ENCODE measurements around the gene LY6G5B.

GRCh38 chr6:31655349-31656237 lies 14.2 kb upstream of the LY6G5B start, which contains the start of gene APOM:
- TF ChIP-seq CTCF (IDR thresholded peaks at IDR 0.05; ENCODE audit: low read depth, low read length) (no peak), EZH2phosphoT487 (IDR thresholded peaks at IDR 0.05; ENCODE audit: low read depth) (no peak)

Measured in OCI-LY3 (cell line).